HG03139 (cell line): ENCODE data around the gene HSD17B7.
"Not testable (repeated sequence)": the region's sequence is repeated elsewhere in the genome, so short reads cannot be mapped to it uniquely, and the experiment has no call there.

Experiments
- ATAC-seq: cut with Tn5 transposase; IDR thresholded peaks from one replicate; pipeline ENCODE4 v1.9.1; 2021; ENCODE audit not compliant: unreplicated experiment

Gene HSD17B7

GRCh38 chr1:162807503-162807902 is 17.0 kb downstream of the HSD17B7 start:
- ATAC-seq, result not testable (repeated sequence)

DNA sequence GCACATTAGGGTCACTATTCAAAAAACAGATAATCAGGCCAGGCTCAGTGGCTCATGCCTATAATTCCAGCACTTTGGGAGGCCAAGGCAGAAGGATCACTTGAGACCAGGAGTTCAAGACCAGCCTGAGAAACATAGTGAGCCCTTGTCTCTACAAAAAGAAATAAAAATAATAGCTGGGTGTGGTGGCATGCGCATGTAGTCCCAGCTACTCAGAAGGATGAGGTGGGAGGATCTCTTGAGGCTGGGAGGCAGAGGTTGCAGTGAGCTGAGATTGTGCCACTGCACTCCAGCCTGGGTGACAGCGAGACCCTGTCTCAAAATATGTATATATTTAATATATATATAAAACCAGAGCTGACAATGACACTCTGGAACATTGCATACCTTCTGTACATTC is 21.9 kb downstream of the HSD17B7 start:
- not testable (repeated sequence) for ATAC-seq

DNA sequence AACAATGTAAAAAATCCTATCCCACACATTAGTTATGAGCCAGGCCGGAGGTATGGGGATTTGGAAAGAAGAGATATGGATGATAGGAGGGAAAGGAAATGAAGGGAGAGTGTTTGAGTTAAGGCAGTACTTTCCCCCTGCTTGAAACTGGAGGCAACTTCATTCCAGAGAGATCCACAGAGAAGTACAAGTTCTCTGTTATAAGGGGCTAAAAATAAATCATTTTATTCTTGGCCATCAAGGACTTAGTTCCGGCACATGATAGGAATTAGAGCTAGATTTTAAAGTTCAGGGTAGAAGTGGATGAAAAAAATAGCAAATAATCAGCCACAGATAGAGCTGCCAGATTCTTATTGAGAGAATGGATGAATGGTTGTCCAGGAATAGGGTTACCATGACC is 27.6 kb downstream of the HSD17B7 start:
- ATAC-seq, result not testable (repeated sequence)

GRCh38 chr1:162818666-162819065 is 28.2 kb downstream of the HSD17B7 start:
- not testable (repeated sequence) for ATAC-seq

DNA sequence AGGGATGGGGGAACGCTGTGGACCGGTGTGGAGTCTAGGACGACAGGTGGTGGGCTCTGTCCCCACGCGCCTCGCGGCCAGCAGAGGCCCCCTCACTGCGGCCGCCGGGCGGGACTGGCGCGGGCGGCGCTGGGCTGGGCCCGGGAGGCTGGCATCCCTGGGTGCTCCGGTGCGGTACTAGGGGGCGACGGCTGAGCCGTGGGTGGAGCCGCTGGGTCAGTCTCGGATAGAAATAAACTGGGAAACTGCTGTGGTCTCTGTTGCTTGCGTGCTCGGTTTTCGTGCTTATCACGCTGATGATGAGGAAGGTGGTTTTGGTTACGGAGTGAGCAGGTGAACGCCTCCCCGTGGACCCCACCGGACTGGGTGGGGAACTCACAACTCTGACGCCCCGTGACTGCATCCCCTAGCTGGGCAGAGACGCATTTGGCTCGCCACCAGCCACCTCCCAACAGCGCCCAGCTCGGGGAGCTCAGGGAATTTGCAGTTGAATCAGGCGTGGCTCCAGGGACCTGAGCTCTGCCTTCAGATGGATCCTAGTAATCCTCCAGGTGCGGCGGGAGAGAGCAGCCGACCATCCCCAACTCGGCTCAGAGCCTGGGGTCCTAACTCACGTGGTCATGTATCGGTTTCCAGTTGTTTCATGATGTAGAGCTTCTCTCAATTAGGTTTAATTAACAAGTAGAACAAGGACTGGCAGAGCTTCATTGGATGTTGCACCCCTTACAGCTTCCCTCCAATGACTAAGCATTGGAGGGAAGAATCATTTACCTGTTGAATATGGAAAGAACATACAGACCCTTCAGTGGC is 32.1 kb downstream of the HSD17B7 start:
- ATAC-seq, result no peak

- ATAC-seq, result no peak
These were observed 32.7 kb downstream of the HSD17B7 start for GRCh38 chr1:162823231-162823630.

- no peak for ATAC-seq
These were observed 33.4 kb downstream of the HSD17B7 start for GRCh38 chr1:162823771-162824525.

DNA sequence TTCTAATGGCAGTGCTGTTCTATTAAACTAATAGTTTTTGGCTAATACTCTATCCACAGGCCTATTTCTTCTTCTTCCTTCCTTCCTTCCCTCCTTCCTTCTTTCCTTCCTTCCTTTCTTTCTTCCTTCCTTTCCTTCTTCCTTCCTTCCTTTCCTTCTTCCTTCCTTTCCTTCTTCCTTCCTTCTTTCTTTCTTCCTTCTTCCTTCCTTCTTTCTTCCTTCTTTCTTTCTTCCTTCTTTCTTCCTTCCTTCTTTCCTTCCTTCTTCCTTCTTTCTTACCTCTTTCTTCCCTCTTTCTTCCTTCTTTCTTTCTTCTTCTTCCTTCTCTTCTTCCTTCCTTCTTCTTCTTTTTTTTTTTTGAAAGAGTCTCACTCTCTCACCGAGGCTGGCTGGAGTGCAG is 38.8 kb downstream of the HSD17B7 start:
- ATAC-seq, result no peak

DNA sequence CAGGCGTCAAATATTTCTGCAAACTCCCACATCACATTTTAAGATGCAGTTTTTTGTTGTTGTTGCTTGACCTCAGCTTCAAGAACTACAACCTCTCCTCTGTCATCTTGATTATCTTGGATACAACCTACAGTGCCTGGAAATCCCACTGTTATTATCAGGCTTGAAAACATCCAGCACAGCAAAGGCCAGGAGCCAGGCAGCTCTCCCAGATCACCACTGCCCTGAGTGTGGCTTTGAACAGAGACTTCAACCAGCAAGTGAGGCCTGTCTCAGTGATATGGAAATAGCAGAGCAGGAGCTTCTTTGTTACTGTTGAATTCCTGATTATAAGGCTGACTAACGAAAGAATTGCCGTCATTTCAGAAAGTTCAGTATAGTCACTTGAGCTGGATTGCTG is 42.0 kb downstream of the HSD17B7 start:
- ATAC-seq, result no peak

- peak; percentile 87 for ATAC-seq
These were observed 44.8 kb downstream of the HSD17B7 start for GRCh38 chr1:162835157-162835899.

- ATAC-seq, result no peak
These were observed 48.4 kb downstream of the HSD17B7 start for GRCh38 chr1:162838863-162839262.

DNA sequence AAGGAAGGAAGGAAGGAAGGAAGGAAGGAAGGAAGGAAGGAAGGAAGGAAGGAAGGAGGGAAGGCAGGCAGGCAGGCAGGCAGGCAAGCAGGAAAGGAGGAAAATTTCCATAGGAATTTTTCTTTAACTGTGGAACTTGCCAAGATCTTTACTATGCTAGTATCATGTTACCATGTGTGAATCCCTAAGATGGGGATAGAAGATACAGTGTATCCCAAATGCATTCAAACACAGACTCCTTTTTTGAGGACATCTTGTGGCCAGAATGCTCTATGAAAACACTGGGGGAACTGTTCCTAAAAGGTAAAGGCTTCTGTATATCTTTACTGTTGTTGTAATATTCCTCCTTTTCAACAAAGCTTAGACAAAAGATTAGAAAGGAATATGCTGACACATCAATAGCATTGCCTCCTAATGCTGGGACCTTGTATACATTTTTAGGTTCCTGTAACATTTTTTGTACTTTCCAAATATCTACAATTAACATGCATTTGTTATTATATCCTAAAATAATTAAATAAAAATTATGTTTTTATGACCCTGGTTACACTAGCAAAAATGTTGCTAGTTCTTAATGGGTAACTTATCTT is 49.8 kb downstream of the HSD17B7 start:
- ATAC-seq, result no peak

DNA sequence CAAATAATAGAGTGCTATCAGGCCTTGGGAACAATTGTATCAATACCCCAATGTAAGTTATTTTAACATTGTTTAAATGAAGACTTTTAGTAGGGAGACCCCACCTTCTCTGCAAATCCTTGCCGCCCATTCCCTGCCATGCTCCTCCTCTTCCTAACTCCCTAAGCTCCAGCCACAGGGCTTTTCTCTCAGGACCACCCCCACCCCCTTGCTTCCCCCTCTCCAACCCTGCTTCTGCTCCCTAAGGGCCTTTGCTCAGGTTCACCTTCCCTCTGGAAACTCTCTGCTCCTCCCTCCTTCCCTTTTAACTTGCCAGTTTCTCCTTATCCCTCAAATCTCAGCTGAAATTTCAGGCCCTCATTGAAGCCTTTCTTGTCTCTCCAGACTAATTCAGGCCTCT is 53.7 kb downstream of the HSD17B7 start:
- no peak for ATAC-seq

DNA sequence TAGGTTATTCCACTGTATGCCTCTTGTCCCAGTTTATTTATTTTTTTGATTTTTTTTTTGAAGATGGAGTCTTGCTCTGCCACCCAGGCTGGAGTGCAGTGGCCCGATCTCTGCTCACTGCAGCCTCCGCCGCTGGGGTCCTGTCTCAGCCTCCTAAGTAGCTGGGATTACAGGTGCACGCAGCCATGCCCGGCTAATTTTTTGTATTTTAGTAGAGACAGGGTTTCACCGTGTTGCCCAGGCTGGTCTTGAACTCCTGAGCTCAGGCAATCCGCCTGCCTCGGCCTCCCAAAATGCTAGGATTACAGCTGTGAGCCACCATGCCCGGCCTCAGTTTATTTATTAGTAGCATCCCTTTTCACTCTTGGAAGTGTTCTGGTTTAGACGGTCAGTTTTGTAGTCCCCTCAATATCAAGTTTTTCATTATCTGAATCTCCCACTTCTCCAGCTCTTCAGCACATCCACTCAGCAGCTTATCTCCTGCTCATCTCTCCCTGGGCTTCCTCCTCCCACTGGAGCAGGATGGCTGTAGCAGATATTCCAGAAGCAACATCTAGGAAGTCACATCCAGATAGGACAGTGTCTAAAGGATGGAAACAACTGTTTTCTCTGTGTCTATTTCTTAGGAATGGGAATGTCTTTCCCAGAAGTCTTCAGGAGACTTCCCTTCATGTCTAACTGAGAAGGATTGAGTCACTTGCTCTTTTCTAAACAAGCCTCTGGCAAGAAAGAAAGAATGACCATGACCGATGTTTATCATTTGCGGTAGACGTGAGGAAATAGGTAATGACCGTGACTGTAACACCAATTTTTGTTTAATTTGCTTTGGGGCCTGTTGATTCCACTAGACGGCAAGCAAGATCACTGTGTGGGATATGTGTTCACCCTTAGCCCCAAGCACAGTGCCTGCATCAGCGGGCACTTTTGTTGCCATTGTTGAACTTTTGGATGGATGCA is 56.0 kb downstream of the HSD17B7 start:
- ATAC-seq, result no peak

DNA sequence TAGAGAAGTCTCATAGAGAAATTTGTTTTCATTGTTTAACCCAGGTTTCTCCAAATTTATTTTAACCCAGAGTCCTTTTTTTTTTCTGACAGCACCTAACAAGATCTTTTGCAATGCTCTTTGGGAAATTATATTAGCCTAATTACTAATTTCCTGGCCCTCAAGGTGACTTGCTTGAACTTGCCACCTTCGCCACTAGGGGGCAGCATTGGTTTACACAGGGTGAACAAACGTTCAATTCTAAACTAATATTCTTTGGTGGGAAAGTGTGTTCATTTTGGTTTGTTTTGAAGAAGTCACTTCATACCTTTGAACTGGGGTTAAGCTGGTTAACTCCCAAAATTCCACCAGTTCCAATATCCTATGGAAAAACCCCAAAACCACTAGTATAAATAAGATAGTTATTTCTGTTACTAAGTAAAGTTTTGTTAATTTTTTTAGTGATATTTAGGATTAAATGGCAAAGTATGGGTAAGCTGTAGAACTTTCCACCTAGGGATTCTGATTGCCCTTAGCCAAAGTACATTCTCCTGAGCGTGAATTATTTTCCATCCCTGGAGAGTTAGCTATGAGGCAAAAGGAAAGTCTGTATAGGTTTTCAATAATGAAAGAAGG is 57.4 kb downstream of the HSD17B7 start:
- ATAC-seq, result no peak

GRCh38 chr1:162849711-162850110 is 59.2 kb downstream of the HSD17B7 start:
- no peak for ATAC-seq

DNA sequence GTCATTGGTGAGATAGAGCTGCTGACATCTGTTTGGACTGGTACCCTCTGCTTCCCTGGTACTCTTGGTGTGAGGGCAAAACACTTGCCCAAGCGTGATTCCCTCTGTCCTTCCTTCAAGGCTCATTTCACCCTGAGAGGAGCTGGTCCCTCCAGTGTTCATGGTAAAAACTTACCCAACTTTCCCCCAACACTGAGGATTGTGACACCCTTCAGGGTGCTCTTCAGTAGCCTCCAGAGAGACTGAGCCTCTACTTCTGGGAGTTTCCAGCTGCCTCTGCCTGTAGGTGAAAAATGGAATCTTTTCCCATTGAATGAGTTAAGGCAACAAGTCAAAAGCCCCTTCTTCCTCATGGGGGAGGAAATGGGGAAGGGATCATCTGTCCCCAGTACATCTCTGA is 60.8 kb downstream of the HSD17B7 start:
- no peak for ATAC-seq

- ATAC-seq, result no peak
These were observed 63.9 kb downstream of the HSD17B7 start for GRCh38 chr1:162854245-162854882.

DNA sequence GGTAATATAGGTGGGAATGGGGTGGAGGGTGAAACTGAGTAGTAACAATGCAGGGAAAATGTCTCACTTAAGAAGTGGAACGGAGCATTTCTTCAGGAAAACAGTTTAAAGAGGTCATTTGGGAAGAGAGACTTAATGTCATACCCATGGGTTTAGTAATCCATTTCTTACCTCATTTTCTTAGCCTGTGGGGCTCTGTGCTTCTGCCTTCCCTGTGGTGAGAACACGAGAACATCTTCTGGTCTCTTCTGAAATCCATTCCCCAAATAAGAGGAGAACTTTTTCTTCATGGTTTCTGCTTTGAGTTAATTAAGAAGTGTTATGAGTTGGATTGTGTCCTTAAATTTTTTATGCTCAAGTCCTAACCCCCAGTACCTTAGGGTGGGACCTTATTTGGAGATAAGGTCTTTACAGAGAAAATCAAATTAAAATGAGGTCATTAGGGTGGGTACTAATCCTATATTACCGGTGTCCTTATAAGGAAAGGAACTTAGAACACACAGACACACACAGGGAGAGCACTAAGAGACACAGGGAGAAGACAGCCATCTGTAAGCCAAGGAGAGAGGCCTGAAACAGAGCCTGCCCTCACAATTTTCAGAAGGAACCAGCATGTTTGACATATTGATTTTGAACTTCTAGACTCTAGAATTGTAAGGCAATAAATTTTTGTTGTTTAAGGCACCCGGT is 65.1 kb downstream of the HSD17B7 start:
- no peak for ATAC-seq
